ENCODE data around the gene RHOC.

The RHOC gene

DNA sequence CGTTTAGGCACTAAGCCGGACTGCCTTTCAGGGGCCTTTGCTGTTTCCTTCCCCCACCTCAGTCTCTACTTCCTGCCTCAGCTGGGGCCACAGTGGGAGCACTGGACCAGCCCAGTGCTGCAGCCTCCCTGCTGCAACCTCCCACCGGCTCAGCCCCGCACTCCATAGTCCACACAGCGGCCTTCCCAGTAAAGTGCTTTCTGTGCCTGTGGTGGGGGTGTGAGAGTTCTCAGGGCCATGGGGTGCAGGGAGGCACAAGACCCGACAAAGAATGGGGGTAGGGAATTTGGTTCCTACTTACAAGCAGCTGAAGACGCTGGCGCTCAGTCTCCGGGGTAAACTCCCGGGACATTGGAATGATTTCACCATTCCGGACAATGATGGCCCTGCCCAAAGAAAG, 4.7 kb upstream of the RHOC start:
- TF ChIP-seq, protein P1, sequence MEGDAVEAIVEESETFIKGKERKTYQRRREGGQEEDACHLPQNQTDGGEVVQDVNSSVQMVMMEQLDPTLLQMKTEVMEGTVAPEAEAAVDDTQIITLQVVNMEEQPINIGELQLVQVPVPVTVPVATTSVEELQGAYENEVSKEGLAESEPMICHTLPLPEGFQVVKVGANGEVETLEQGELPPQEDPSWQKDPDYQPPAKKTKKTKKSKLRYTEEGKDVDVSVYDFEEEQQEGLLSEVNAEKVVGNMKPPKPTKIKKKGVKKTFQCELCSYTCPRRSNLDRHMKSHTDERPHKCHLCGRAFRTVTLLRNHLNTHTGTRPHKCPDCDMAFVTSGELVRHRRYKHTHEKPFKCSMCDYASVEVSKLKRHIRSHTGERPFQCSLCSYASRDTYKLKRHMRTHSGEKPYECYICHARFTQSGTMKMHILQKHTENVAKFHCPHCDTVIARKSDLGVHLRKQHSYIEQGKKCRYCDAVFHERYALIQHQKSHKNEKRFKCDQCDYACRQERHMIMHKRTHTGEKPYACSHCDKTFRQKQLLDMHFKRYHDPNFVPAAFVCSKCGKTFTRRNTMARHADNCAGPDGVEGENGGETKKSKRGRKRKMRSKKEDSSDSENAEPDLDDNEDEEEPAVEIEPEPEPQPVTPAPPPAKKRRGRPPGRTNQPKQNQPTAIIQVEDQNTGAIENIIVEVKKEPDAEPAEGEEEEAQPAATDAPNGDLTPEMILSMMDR (IDR thresholded peaks at IDR 0.05; ENCODE audit: borderline replicate concordance, insufficient read depth, low read depth, low read length), result no peak
- no peak overlapping the region for H3K4me3 ChIP-seq (ENCODE audit: low read depth, low read length)

DNA sequence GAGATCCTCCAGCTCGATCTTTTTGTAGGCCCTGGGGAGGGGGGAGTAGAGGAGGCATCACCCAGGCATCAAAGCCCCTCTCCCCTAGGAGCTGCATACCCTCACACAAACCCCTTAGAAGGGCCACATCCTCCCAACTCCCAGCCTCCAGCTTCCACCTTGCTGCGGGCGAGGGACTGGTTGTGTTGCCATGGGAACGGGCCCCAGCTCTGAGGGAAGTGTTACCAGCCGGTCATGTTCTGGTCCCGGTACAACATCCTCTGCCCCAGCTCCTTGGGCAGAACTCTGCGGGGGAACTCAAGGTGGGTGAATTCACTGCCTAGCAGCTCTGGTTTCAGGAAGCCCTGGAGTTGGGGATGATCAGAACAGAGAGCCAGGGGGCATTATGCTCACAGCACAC, 4.1 kb upstream of the RHOC start:
- no peak overlapping the region for H3K4me3 ChIP-seq (ENCODE audit: low read depth, low read length)
- TF ChIP-seq, protein P1 (IDR thresholded peaks at IDR 0.05; ENCODE audit: borderline replicate concordance, insufficient read depth, low read depth, low read length), result no peak

DNA sequence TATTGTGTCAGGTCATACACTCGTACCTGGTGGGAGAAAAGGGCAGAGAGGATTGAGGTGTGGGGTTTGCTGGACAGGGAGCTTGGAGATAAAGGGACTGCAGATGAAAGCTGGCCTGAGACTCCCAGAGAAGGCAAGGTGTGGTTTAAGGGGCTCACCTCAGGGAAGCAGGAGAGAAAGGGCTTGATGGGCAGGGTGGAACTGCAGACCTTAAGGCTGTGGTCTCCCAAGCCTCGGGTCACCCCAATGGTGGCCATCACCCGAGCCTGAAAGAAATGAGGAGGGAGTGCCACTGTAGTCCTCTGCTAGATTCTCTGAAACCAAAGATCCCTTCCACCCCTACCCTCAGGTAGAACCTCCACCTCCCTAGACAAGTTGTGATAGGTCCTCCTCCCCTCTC, 3.7 kb upstream of the RHOC start:
- TF ChIP-seq, protein P1 (IDR thresholded peaks at IDR 0.05; ENCODE audit: borderline replicate concordance, insufficient read depth, low read depth, low read length), result no peak
- no peak overlapping the region for H3K4me3 ChIP-seq (ENCODE audit: low read depth, low read length)

DNA sequence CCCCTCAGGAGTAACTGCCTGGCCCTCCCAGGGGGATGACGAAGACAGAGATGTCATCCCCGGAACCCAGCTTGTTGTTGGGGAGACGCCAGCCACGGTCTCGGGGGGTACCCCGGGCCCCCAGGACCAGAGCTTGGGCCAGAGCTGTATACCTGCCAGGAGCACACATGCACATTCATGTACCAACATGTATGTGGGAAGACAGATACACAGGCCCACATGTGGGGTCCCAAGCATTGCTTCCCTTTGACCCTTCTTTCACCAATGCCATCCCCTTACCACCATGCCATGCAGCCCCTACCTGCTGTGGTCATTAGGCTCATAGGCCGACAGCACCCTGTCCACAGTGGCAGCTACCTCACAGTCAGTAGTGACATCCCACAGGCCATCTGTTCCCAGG, 3.2 kb upstream of the RHOC start:
- H3K4me3 ChIP-seq (ENCODE audit: low read depth, low read length), result no peak overlapping the region
- TF ChIP-seq, protein P1 (IDR thresholded peaks at IDR 0.05; ENCODE audit: borderline replicate concordance, insufficient read depth, low read depth, low read length), result no peak

DNA sequence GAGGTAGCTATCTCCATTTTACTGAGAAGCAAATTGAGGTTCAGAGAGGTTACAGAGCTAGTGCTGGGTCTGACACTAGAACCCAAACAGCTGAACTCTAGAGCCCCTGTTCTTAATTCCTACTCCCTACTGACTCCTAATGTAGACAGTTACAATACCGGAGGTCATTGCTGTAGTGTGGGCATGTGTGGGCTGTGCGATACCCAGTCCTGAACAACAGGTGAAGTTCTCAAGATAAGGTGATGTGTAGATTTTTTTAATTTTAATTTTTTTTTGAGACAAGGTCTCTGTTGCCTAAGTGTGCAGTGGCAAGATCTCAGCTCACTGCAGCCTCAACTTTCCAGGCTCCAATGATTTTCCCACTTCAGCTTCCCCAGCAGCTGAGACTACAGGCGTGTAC, 1.6 kb upstream of the RHOC start:
- TF ChIP-seq, protein P1 (IDR thresholded peaks at IDR 0.05; ENCODE audit: borderline replicate concordance, insufficient read depth, low read depth, low read length), result no peak
- no peak overlapping the region for H3K4me3 ChIP-seq (ENCODE audit: low read depth, low read length)

DNA sequence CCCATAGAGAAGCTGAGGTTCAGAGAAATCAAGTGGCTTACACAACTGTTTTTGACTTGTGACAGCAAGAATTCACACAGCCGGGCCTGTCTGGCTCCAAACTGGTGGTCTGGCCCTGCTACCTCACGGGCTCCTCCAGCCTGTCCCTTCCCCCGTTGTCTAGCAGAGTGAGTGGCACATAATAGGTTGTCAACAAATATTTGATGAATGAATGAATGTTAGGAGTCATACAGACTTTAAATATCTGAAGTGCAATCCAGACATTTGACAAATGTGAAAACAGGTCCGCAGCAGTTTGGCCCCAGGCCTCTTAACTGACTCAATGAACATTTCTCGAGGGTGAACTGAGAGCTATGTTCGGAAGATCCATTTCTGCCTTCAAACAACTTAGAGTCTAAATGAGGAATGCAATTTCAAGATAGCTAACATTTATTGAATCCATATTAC, 1.1 kb upstream of the RHOC start:
- TF ChIP-seq, protein P1 (IDR thresholded peaks at IDR 0.05; ENCODE audit: borderline replicate concordance, insufficient read depth, low read depth, low read length), result no peak
- H3K4me3 ChIP-seq (ENCODE audit: low read depth, low read length), result no peak overlapping the region

DNA sequence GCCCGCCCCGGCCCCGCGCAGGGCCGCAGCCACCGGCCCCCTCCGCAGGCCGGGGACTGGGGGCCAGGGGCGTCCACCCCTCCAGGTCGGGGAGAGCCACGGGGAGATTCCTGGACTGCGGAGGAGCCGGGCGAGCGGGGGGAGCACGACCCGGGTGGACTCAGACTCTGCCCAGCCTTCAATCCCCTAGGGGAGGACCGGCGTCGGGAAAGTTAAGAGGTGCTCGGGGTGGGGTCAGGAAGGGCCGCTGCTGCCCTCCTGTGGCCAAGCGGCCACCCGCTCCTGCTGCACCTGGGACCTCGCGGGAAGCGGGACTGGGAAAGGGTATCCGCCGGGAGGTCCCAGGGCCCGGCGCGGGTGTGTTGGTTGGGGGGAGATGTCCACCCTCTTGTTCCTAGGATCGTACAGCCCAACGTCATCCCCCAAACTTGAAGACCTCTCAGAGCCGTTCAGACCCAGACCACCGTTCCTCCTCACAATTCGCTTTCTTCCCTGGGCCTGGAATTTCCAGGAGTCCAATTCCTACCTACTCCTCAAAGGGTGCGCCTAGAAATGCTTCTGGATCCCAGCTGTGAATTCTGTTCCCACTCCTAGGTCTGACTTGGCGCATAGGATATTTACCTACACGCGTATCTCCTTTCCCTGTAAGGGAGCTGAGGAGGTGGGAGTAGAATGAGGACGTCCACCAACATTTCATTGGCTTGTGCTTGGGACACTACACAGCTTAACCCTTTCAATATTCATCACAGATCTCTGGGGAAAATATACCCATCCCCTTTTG, 484 bp upstream of the RHOC start:
- TF ChIP-seq, protein P1 (IDR thresholded peaks at IDR 0.05; ENCODE audit: borderline replicate concordance, insufficient read depth, low read depth, low read length), result peak; percentile 96
- H3K4me3 ChIP-seq (ENCODE audit: low read depth, low read length), result peak overlapping the region; percentile 84

All from GM12875 (cell line).